ENCODE measurements around the gene SPATA3. TPM values are rescaled to one million over a fixed set of nuclear protein-coding genes. Genes with fewer than 3 reads are reported as not detected.

Gene SPATA3
- total and polyA plus RNA-seq, 2 experiments from 2014 or later, result not detected

DNA sequence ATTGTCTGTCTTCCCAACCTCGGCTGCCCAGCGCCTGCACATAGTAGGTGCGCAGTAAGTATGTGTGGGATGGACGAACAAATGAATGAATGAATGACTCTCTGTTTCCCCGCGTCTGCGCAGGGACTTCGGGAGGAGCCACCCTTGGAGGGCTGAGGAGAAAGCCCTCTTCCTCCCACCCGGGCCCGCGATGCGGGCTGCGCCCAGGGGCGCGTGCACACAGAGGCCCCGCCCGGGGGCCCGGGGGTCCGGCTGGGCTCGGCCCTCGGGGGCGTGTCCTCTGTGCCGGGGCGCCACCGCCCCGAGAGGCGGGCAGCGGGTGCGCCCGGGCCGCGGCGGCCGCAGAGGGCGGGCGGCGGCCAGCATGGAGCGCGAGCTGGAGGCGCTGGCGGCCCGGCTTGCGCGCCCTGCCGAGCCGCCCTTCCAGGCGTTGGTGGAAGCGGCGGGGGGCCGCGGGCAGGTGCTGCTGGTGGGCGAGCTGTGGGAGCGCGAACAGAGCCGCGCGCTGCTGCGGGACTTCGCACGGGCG is 41.3 kb downstream of the SPATA3 start, which contains the start of gene C2orf72 (continued):
- TF ChIP-seq, protein P1, sequence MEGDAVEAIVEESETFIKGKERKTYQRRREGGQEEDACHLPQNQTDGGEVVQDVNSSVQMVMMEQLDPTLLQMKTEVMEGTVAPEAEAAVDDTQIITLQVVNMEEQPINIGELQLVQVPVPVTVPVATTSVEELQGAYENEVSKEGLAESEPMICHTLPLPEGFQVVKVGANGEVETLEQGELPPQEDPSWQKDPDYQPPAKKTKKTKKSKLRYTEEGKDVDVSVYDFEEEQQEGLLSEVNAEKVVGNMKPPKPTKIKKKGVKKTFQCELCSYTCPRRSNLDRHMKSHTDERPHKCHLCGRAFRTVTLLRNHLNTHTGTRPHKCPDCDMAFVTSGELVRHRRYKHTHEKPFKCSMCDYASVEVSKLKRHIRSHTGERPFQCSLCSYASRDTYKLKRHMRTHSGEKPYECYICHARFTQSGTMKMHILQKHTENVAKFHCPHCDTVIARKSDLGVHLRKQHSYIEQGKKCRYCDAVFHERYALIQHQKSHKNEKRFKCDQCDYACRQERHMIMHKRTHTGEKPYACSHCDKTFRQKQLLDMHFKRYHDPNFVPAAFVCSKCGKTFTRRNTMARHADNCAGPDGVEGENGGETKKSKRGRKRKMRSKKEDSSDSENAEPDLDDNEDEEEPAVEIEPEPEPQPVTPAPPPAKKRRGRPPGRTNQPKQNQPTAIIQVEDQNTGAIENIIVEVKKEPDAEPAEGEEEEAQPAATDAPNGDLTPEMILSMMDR (conservative IDR thresholded peaks at IDR 0.05; ENCODE audit: low read depth in 2 of 2), result no peak
- TF ChIP-seq ZNF114 (CRISPR knock-in tag; IDR thresholded peaks at IDR 0.05), result no peak
- no peak for TF ChIP-seq NANOG (IDR thresholded peaks at IDR 0.05; ENCODE audit: borderline replicate concordance)
- TF ChIP-seq POLR2AphosphoS5 (IDR thresholded peaks at IDR 0.05; ENCODE audit: low read depth), result no peak

DNA sequence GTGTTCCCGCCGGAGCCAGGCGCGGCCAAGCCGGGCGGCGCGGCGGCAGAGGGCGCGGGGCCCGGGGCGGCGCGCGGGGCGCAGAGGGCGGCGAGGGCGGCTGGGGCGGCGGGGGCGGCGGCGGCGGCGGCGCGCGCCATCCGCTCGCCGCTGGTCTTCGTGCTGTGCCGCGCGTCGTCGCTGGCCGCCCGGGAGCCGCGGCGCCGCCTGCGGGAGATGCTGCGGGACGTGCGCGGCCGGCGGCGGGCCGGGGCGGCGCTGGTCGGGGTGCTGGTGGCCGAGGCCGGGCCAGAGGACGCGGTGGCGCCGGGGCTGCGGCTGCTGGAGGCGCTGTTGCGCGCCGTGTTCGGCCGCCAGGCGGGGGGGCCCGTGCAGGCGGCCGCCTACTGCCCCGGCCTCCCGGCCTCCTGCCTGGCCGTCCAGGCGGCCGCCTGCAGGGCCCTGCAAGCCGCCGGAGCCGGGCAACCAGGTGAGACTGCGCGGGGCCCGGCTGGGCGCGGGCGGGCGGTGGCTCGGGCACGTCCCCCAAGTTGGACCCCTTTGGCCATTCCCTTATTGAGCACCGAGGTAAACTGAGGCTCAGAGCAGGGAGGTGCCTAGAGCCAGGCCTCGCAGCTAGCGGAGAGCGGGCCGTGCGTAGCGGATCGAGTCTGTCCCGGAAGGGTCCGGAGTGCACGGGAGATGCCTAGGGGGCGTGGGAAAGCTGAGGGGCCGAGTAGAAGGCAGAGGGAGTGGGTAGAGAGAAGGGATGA is 42.0 kb downstream of the SPATA3 start:
- Mint-ChIP-seq H3K9me3 (no peaks in the 10 kb centered on the region), H3K4me1 (peaks cover 6% of the 10 kb centered on the region), H3K4me3 (peak overlapping the region; percentile 74), H3K36me3 (ENCODE audit: low read depth) (no peaks in the 10 kb centered on the region; the same call in 2 of the 3 replicates), H3K27me3 (ENCODE audit: insufficient read depth, low read depth, poor library complexity) (peaks cover 34% of the 10 kb centered on the region), H3K27ac (no peak overlapping the region)
- Histone ChIP-seq H4K20me1 (replicated peaks; ENCODE audit: insufficient read depth) (no peaks in the 10 kb centered on the region), H3K36me3 (ENCODE audit: insufficient read depth) (no peaks in the 10 kb centered on the region), H3K4me1 (ENCODE audit: insufficient read depth) (no peaks in the 10 kb centered on the region), H2AFZ (peak overlapping the region; percentile 96; the same call in 1 of the 2 replicates), H3K4me2 (peak overlapping the region; percentile 92), H3K27ac (ENCODE audit: low read depth) (no peak overlapping the region), H3K4me3 (peak overlapping the region; percentile 77), H3F3A (replicated peaks; ENCODE audit: low read depth) (0 out of 2 replicates have a peak, but pooled peaks cover 3% of the 10 kb centered on the region), H3K9me2 (ENCODE audit: insufficient read depth) (no peaks in the 10 kb centered on the region), H3K79me2 (replicated peaks; ENCODE audit: insufficient read depth) (no peaks in the 10 kb centered on the region), H3K27me3 (ENCODE audit: insufficient read depth) (peaks cover 66% of the 10 kb centered on the region)
- ATAC-seq (peak; percentile 53), DNase-seq (ENCODE audit: low spot score) (peak; percentile 26)
- TF ChIP-seq ZNF331 (CRISPR knock-in tag; IDR thresholded peaks at IDR 0.05; ENCODE audit: low read depth) (no peak), STAT1 (IDR thresholded peaks at IDR 0.05; ENCODE audit: unreplicated experiment) (no peak), EZH2 (IDR thresholded peaks at IDR 0.05; ENCODE audit: low read depth, unreplicated experiment) (peak; percentile 79), EZH2phosphoT487 (IDR thresholded peaks at IDR 0.05; ENCODE audit: unreplicated experiment) (peak; percentile 63)

DNA sequence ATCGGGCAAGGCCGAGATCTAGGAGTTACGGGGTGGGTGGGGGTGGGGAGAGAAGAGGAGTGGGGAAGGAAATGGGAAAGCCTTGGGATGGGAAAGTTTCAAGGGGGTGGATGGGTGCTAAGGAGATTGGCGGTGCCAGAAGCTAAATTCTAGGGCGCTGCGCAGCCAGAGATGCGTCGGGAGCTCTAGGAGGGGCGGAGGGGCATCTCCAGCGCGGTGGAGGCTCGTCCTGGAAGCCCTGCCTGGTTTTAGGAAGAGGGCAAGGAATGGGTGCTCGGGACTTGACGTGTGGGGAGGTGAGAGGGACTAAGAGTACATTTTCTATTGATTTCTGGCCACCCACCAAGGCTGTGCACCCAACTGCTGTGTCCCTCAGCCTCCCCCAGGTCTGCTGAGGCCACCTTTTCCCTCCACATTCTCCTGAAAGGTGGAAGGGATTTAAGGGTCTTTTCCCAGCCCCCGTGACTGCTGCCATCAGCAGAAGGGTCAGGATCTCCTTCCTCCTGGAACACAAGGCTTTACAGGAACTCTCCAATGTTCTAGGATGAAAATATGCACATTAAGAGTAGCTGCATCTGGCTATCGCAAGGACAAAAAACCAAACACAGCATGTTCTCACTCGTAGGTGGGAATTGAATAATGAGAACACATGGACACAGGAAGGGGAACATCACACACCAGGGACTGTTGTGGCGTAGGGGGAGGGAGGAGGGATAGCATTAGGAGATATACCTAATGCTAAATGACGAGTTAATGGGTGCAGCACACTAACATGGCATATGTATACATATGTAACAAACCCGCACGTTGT is 42.8 kb downstream of the SPATA3 start:
- Histone ChIP-seq H3K4me1 (ENCODE audit: insufficient read depth) (no peaks in the 10 kb centered on the region), H3K27me3 (ENCODE audit: insufficient read depth) (peaks cover 66% of the 10 kb centered on the region)
- TF ChIP-seq NANOG (IDR thresholded peaks at IDR 0.05; ENCODE audit: borderline replicate concordance), result no peak
- TF ChIP-seq ZNF114 (CRISPR knock-in tag; IDR thresholded peaks at IDR 0.05), result no peak
- no peak for TF ChIP-seq CREB1 (CRISPR knock-in tag; IDR thresholded peaks at IDR 0.05; ENCODE audit: low read depth)
- TF ChIP-seq, protein P2, sequence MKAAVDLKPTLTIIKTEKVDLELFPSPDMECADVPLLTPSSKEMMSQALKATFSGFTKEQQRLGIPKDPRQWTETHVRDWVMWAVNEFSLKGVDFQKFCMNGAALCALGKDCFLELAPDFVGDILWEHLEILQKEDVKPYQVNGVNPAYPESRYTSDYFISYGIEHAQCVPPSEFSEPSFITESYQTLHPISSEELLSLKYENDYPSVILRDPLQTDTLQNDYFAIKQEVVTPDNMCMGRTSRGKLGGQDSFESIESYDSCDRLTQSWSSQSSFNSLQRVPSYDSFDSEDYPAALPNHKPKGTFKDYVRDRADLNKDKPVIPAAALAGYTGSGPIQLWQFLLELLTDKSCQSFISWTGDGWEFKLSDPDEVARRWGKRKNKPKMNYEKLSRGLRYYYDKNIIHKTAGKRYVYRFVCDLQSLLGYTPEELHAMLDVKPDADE (IDR thresholded peaks at IDR 0.05), result no peak
- TF ChIP-seq EZH2phosphoT487 (IDR thresholded peaks at IDR 0.05; ENCODE audit: unreplicated experiment), result no peak
- no peak for TF ChIP-seq POLR2AphosphoS5 (IDR thresholded peaks at IDR 0.05; ENCODE audit: low read depth)
- TF ChIP-seq STAT1 (IDR thresholded peaks at IDR 0.05; ENCODE audit: unreplicated experiment), result no peak
- TF ChIP-seq ZNF331 (CRISPR knock-in tag; IDR thresholded peaks at IDR 0.05; ENCODE audit: low read depth), result no peak
- no peak for TF ChIP-seq JUNB (IDR thresholded peaks at IDR 0.05; ENCODE audit: unreplicated experiment)
- TF ChIP-seq, protein P3, sequence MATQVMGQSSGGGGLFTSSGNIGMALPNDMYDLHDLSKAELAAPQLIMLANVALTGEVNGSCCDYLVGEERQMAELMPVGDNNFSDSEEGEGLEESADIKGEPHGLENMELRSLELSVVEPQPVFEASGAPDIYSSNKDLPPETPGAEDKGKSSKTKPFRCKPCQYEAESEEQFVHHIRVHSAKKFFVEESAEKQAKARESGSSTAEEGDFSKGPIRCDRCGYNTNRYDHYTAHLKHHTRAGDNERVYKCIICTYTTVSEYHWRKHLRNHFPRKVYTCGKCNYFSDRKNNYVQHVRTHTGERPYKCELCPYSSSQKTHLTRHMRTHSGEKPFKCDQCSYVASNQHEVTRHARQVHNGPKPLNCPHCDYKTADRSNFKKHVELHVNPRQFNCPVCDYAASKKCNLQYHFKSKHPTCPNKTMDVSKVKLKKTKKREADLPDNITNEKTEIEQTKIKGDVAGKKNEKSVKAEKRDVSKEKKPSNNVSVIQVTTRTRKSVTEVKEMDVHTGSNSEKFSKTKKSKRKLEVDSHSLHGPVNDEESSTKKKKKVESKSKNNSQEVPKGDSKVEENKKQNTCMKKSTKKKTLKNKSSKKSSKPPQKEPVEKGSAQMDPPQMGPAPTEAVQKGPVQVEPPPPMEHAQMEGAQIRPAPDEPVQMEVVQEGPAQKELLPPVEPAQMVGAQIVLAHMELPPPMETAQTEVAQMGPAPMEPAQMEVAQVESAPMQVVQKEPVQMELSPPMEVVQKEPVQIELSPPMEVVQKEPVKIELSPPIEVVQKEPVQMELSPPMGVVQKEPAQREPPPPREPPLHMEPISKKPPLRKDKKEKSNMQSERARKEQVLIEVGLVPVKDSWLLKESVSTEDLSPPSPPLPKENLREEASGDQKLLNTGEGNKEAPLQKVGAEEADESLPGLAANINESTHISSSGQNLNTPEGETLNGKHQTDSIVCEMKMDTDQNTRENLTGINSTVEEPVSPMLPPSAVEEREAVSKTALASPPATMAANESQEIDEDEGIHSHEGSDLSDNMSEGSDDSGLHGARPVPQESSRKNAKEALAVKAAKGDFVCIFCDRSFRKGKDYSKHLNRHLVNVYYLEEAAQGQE (IDR thresholded peaks at IDR 0.05; ENCODE audit: unreplicated experiment), result no peak
- no peak for TF ChIP-seq EZH2 (IDR thresholded peaks at IDR 0.05; ENCODE audit: low read depth, unreplicated experiment)

More for the DNA sequence above, 42.8 kb downstream of the SPATA3 start:
- H3K4me2 ChIP-seq, result peak overlapping the region; percentile 92
- H3K27ac ChIP-seq (ENCODE audit: low read depth), result no peak overlapping the region
- no peaks in the 10 kb centered on the region for H4K20me1 ChIP-seq (replicated peaks; ENCODE audit: insufficient read depth)
- no peak overlapping the region for H3K27ac Mint-ChIP-seq
- no peaks in the 10 kb centered on the region for H3K79me2 ChIP-seq (replicated peaks; ENCODE audit: insufficient read depth)
- 0 out of 2 replicates have a peak, but pooled peaks cover 3% of the 10 kb centered on the region for H3F3A ChIP-seq (replicated peaks; ENCODE audit: low read depth)
- DNase-seq (ENCODE audit: low spot score) (peak; percentile 38), ATAC-seq (peak; percentile 53)
- H3K9me3 Mint-ChIP-seq, result no peaks in the 10 kb centered on the region
- H3K4me1 Mint-ChIP-seq, result peaks cover 6% of the 10 kb centered on the region
- peak overlapping the region; percentile 77 for H3K4me3 ChIP-seq
- H3K4me3 Mint-ChIP-seq, result peak overlapping the region; percentile 74
- no peaks in the 10 kb centered on the region for H3K36me3 ChIP-seq (ENCODE audit: insufficient read depth)
- H3K9me2 ChIP-seq (ENCODE audit: insufficient read depth), result no peaks in the 10 kb centered on the region
- H3K27me3 Mint-ChIP-seq (ENCODE audit: insufficient read depth, low read depth, poor library complexity), result peaks cover 34% of the 10 kb centered on the region
- peak overlapping the region; percentile 96; the same call in 1 of the 2 replicates for H2AFZ ChIP-seq
- no peaks in the 10 kb centered on the region; the same call in 2 of the 3 replicates for H3K36me3 Mint-ChIP-seq (ENCODE audit: low read depth)
